ENCODE results near the gene RETREG2. TPM values are rescaled to one million over a fixed set of nuclear protein-coding genes. Genes with fewer than 3 reads are reported as not detected.

Gene RETREG2
- total and polyA plus RNA-seq, 2 of the 4 experiments (the other 2 are of a cell fraction), result 45.2 to 51.1 TPM

GRCh38 chr2:219209236-219210195, 31.4 kb downstream of the RETREG2 start (continued):
- TF ChIP-seq CTCF (conservative IDR thresholded peaks at IDR 0.05; ENCODE audit: low read depth, low read length) (no peak), POLR2A (IDR thresholded peaks at IDR 0.05; ENCODE audit: low read depth, low read length) (no peak)

All from IMR-90 (cell line).